Measurements from ENCODE around the gene SLIT3. TPM values are rescaled to one million over a fixed set of nuclear protein-coding genes. Genes with fewer than 3 reads are reported as not detected.

The SLIT3 gene
- 31.8 and 40.2 TPM in 2 replicates for total RNA-seq
- long read RNA-seq, partial matches to known transcripts = 16 of 23 reads
- long read RNA-seq, other reads (novel, unspliced or antisense) = 7 of 23 reads

DNA sequence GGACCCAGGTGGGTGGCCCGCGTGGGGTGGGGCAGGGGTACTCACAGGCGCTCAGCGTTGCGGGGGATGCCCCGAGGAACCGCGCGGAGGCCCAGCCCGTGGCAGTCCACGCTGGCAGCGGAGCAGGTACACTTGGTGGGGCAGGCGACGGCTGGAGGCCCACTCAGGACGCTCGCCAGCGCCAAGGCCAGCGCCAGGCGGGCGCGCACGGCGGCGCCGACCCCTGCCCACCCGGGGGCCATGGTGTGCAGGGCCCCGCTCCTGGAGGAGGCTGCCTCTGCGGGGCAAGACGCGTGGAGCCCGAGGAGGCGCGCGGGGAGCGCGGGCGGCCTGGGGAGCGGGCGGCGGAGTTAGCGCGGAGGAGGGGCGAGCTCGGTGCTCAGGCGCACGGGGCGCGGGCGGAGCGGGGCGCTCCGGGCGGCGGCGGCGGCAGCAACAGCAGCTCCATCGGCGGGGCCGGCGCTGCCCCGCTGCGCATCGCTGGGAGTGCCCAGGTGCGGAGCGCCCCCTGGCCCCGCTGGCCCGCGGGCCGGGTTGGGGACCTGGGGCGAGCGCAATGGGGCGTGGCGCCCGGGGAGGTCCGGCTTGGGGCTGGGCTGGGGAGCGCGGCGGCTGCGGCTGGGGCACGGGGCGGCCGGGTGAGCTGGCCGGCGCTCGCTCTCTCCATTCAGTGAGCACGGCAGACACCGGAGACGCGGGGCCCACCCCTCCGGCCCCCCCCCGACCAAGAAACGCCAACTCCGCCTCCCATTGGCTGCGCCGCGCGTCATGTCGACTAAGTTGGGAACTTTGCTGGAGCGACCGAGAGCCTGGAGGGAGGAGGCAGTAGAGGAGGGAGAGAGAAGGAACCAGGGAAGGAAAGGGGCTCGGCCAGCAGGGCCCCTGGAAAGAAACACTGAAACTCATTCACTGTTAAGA, at the start of gene SLIT3:
SLIT3 (minus strand) TSS at position 672 of the 918 bp plus-strand sequence; CDS start at position 242, 430 bp downstream.
- Mint-ChIP-seq H3K4me3 (ENCODE audit: unreplicated experiment) (peak within 1 kb of the TSS; percentile 75), H3K4me1 (ENCODE audit: unreplicated experiment) (peaks cover 48% of the 10 kb centered on the region), H3K27me3 (ENCODE audit: unreplicated experiment) (peaks cover 22% of the 10 kb centered on the region), H3K27ac (ENCODE audit: unreplicated experiment) (peak within 1 kb of the TSS; percentile 67), H3K9me3 (ENCODE audit: unreplicated experiment) (no peaks in the 10 kb centered on the region), H3K36me3 (ENCODE audit: unreplicated experiment) (peaks cover 3% of the 10 kb centered on the region)
- TF ChIP-seq, protein P1, sequence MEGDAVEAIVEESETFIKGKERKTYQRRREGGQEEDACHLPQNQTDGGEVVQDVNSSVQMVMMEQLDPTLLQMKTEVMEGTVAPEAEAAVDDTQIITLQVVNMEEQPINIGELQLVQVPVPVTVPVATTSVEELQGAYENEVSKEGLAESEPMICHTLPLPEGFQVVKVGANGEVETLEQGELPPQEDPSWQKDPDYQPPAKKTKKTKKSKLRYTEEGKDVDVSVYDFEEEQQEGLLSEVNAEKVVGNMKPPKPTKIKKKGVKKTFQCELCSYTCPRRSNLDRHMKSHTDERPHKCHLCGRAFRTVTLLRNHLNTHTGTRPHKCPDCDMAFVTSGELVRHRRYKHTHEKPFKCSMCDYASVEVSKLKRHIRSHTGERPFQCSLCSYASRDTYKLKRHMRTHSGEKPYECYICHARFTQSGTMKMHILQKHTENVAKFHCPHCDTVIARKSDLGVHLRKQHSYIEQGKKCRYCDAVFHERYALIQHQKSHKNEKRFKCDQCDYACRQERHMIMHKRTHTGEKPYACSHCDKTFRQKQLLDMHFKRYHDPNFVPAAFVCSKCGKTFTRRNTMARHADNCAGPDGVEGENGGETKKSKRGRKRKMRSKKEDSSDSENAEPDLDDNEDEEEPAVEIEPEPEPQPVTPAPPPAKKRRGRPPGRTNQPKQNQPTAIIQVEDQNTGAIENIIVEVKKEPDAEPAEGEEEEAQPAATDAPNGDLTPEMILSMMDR (IDR thresholded peaks at IDR 0.05) = peak; percentile 20
- peak; percentile 89 for DNase-seq (ENCODE audit: extremely low spot score, unreplicated experiment)

DNA sequence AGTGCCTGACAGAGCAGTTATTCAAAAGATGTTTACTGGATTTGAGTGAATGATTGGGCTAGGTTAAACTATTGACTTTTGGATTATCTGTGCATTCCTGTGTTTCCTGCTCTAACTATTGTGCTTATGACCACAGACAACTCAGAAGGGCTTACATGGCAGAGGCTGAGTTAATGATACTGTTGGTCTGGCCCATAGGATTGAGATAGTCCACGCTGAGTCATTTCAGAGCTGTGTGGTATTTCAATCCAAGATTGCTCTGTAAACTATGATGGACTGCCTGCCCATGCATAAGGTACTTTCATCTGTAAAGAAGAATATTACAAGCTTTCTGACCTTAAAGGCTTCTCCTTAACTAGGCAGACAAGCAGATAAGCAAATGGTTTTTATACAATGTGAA, 49.1 kb upstream of the SLIT3 start:
- H3K9me3 Mint-ChIP-seq (ENCODE audit: unreplicated experiment) = no peaks in the 10 kb centered on the region
- DNase-seq (ENCODE audit: extremely low spot score, unreplicated experiment) = no peak
- H3K4me3 Mint-ChIP-seq (ENCODE audit: unreplicated experiment) = no peak overlapping the region
- no peaks in the 10 kb centered on the region for H3K36me3 Mint-ChIP-seq (ENCODE audit: unreplicated experiment)
- TF ChIP-seq, protein P1 (IDR thresholded peaks at IDR 0.05) = no peak
- H3K27ac Mint-ChIP-seq (ENCODE audit: unreplicated experiment) = peak overlapping the region; percentile 40
- no peaks in the 10 kb centered on the region for H3K27me3 Mint-ChIP-seq (ENCODE audit: unreplicated experiment)
- H3K4me1 Mint-ChIP-seq (ENCODE audit: unreplicated experiment) = peaks cover 33% of the 10 kb centered on the region

DNA sequence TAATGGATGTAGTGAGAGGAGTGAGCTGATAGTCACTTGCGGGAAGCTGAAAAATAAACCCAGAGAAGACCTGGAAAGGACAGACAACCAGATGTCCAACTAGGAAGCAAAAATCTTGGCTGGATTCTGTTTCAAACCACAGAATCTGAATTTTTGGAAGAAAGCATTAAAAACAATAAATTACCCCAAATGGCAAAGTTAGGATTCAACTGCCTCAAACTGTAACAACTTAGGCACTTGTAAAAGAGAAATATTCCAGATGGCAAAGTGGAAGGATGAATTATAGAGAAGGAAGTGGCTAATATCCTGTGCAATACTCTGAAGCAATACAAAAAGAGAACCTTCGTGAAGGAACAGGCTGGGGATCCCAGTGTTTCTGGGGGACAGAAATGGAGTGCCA, 46.8 kb upstream of the SLIT3 start:
- Mint-ChIP-seq H3K27me3 (ENCODE audit: unreplicated experiment) (peaks cover 5% of the 10 kb centered on the region), H3K27ac (ENCODE audit: unreplicated experiment) (no peak overlapping the region), H3K36me3 (ENCODE audit: unreplicated experiment) (no peaks in the 10 kb centered on the region), H3K4me1 (ENCODE audit: unreplicated experiment) (peaks cover 27% of the 10 kb centered on the region), H3K4me3 (ENCODE audit: unreplicated experiment) (no peak overlapping the region), H3K9me3 (ENCODE audit: unreplicated experiment) (no peaks in the 10 kb centered on the region)
- DNase-seq (ENCODE audit: extremely low spot score, unreplicated experiment) = no peak
- TF ChIP-seq, protein P1 (IDR thresholded peaks at IDR 0.05) = no peak

DNA sequence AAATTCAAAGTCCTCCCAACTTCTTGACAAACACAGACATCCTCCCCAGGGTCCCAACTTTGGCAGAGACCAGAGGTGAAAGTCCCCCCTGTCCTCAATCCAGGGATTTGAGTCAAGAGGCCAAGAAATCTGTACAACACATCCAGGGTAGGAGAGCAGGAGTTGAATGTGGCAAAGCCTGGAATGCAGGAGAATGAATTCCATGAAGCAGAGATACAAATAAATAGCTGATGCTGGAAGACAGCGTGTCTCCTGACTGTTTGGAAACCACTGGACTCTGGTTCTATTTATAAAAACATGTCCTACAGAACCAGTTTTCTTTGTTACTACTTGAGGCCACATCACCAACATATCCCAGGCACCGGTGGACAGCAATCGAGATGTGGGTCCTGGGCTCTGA, 43.7 kb upstream of the SLIT3 start:
- H3K27me3 Mint-ChIP-seq (ENCODE audit: unreplicated experiment) = peaks cover 5% of the 10 kb centered on the region
- no peak overlapping the region for H3K4me3 Mint-ChIP-seq (ENCODE audit: unreplicated experiment)
- H3K9me3 Mint-ChIP-seq (ENCODE audit: unreplicated experiment) = no peaks in the 10 kb centered on the region
- no peaks in the 10 kb centered on the region for H3K36me3 Mint-ChIP-seq (ENCODE audit: unreplicated experiment)
- TF ChIP-seq, protein P1 (IDR thresholded peaks at IDR 0.05) = no peak
- DNase-seq (ENCODE audit: extremely low spot score, unreplicated experiment) = no peak
- H3K4me1 Mint-ChIP-seq (ENCODE audit: unreplicated experiment) = peaks cover 3% of the 10 kb centered on the region
- no peak overlapping the region for H3K27ac Mint-ChIP-seq (ENCODE audit: unreplicated experiment)

DNA sequence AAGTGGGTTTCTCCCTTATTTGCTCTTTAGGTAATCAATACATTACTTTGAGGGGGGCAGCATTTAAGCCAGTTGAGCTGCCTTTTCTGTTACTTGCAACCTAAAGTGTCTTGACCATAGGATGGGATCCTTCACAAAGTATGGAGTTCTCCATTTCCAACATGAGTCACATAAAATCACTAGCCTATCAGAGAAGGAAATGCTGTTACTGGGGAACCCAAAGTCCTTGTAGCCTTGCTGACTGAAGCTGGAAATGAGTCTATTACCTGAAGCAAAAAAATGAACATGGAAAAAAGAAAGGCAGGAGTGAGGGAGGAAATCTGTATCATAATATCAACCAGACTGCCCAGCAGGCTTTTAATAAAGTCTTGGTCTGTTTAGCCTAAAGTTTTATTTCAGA, 42.8 kb upstream of the SLIT3 start:
- Mint-ChIP-seq H3K4me3 (ENCODE audit: unreplicated experiment) (no peak overlapping the region), H3K4me1 (ENCODE audit: unreplicated experiment) (peaks cover 2% of the 10 kb centered on the region), H3K27me3 (ENCODE audit: unreplicated experiment) (peaks cover 5% of the 10 kb centered on the region), H3K27ac (ENCODE audit: unreplicated experiment) (no peak overlapping the region), H3K9me3 (ENCODE audit: unreplicated experiment) (no peaks in the 10 kb centered on the region), H3K36me3 (ENCODE audit: unreplicated experiment) (no peaks in the 10 kb centered on the region)
- DNase-seq (ENCODE audit: extremely low spot score, unreplicated experiment) = no peak
- TF ChIP-seq, protein P1 (IDR thresholded peaks at IDR 0.05) = no peak
